IMR-90 (cell line): ENCODE data around the gene MANSC1. TPM values are rescaled to one million over a fixed set of nuclear protein-coding genes. Genes with fewer than 3 reads are reported as not detected.

Source experiments
- ATAC-seq: fragments of 200-7000 bp; cut with Tn5 transposase; 2 replicates; pipeline ENCODE4 v1.9.1; 2020; ENCODE audit warnings: low read depth, mild to moderate bottlenecking, moderate library complexity
- BruUV-seq: library from RNA; stranded (reverse); fragments of 400-500 nt; replicated peaks from 2 replicates; lab custom pipeline; 2021; lab: Mats Ljungman, UMichigan
- CTCF ChIA-PET: fragments of 300-600 bp; formaldehyde crosslinking; extraction: SDS; loops from one replicate; lab custom pipeline; 2021; ENCODE audit warnings: antibody characterized with exemption; lab: Yijun Ruan, JAX
- POLR2A ChIA-PET: fragments of 300-600 bp; sonication (Branson Sonifier 250); formaldehyde crosslinking; loops from one replicate; lab custom pipeline; 2022; ENCODE audit warnings: antibody characterized with exemption; ENCODE audit not compliant: unreplicated experiment; lab: Charles Lee
- DNase-seq: peaks from one replicate; pipeline ENCODE4 v3.0.0; 2013
- H2AFZ ChIP-seq: replicated peaks from 2 replicates; pipeline ENCODE3; 2013; ENCODE audit warnings: low read length, mild to moderate bottlenecking; ENCODE audit not compliant: poor library complexity
- H2AK5ac ChIP-seq: 2 replicates; pipeline ENCODE4 v1.6.1; 2013; ENCODE audit warnings: low read depth, low read length, inconsistent platforms
- H2AK9ac ChIP-seq: replicated peaks from 2 replicates; pipeline ENCODE3; 2013; ENCODE audit warnings: mild to moderate bottlenecking, low read depth, low read length, moderate library complexity; ENCODE audit not compliant: poor library complexity
- H2BK120ac ChIP-seq: 2 replicates; pipeline ENCODE4 v1.6.1; 2013; ENCODE audit warnings: low read depth, low read length, inconsistent platforms
- H2BK15ac ChIP-seq: 3 replicates; pipeline ENCODE4 v1.6.1; 2013; ENCODE audit warnings: low read depth, low read length, inconsistent platforms
- H2BK20ac ChIP-seq: 2 replicates; pipeline ENCODE4 v1.6.1; 2013; ENCODE audit warnings: low read depth, mild to moderate bottlenecking, inconsistent platforms, low read length, moderate library complexity
- H2BK5ac ChIP-seq: 2 replicates; pipeline ENCODE4 v1.6.1; 2013; ENCODE audit warnings: mild to moderate bottlenecking, low read depth, low read length, inconsistent platforms; ENCODE audit not compliant: poor library complexity, severe bottlenecking
- H3K14ac ChIP-seq: replicated peaks from 2 replicates; pipeline ENCODE4 v1.6.1; 2013; ENCODE audit warnings: low read depth, low read length, inconsistent platforms
- H3K18ac ChIP-seq: 2 replicates; pipeline ENCODE4 v1.6.1; 2013; ENCODE audit warnings: low read depth, low read length, control low read depth
- H3K23ac ChIP-seq: 2 replicates; pipeline ENCODE4 v1.6.1; 2013; ENCODE audit warnings: low read depth, low read length, inconsistent platforms
- H3K27ac ChIP-seq: 2 replicates; pipeline ENCODE4 v1.5.1; 2013; ENCODE audit warnings: mild to moderate bottlenecking, control low read depth, low read length; ENCODE audit not compliant: insufficient read depth
- H3K27me3 ChIP-seq: 2 replicates; pipeline ENCODE4 v1.6.1; 2013; ENCODE audit warnings: low read length; ENCODE audit not compliant: control insufficient read depth, insufficient read depth
- H3K36me3 ChIP-seq: 2 replicates; pipeline ENCODE4 v1.6.1; 2013; ENCODE audit warnings: low read length, mixed read lengths; ENCODE audit not compliant: control insufficient read depth, insufficient read depth
- H3K4ac ChIP-seq: 2 replicates; pipeline ENCODE4 v1.6.1; 2013; ENCODE audit warnings: low read depth, low read length, inconsistent platforms
- H3K4me1 ChIP-seq: 2 replicates; pipeline ENCODE4 v1.6.1; 2013; ENCODE audit warnings: low read length, mixed read lengths; ENCODE audit not compliant: control insufficient read depth, insufficient read depth
- H3K4me2 ChIP-seq: 2 replicates; pipeline ENCODE4 v1.6.1; 2013; ENCODE audit warnings: low read depth, mild to moderate bottlenecking, control low read depth, low read length, moderate library complexity
- H3K4me3 ChIP-seq: 2 replicates; pipeline ENCODE4 v1.5.1; 2013; ENCODE audit warnings: low read depth, mild to moderate bottlenecking, control low read depth, low read length, moderate library complexity; ENCODE audit not compliant: insufficient read depth
- H3K56ac ChIP-seq: 2 replicates; pipeline ENCODE4 v1.6.1; 2013; ENCODE audit warnings: low read length, inconsistent platforms; ENCODE audit not compliant: insufficient read depth; ENCODE audit errors: extremely low read depth
- H3K79me1 ChIP-seq, 2 experiments: 2 replicates each; pipeline ENCODE4 v1.6.1; 2013; ENCODE audit warnings: low read length in 2 of 2, inconsistent platforms in 1 of 2, low read depth in 1 of 2
- H3K9ac ChIP-seq: 2 replicates; pipeline ENCODE4 v1.6.1; 2013; ENCODE audit warnings: low read depth, low read length, control low read depth
- H3K9me1 ChIP-seq: 2 replicates; pipeline ENCODE4 v1.6.1; 2013; ENCODE audit warnings: low read length, inconsistent platforms; ENCODE audit not compliant: insufficient read depth
- H3K9me3 ChIP-seq: 2 replicates; pipeline ENCODE4 v1.6.1; 2013; ENCODE audit warnings: low read length; ENCODE audit not compliant: control insufficient read depth, insufficient read depth
- H4K20me1 ChIP-seq: 2 replicates; pipeline ENCODE4 v1.6.1; 2013; ENCODE audit warnings: low read length, inconsistent platforms; ENCODE audit not compliant: insufficient read depth
- H4K5ac ChIP-seq: 2 replicates; pipeline ENCODE4 v1.6.1; 2013; ENCODE audit warnings: mild to moderate bottlenecking, low read depth, low read length, control low read depth
- H4K8ac ChIP-seq, 2 experiments: 2 replicates each; pipeline ENCODE4 v1.6.1; 2013; ENCODE audit warnings: low read depth in 2 of 2, low read length in 2 of 2, control low read depth in 1 of 2, inconsistent platforms in 1 of 2
- H4K91ac ChIP-seq: 2 replicates; pipeline ENCODE4 v1.6.1; 2013; ENCODE audit warnings: low read depth, low read length, inconsistent platforms; ENCODE audit not compliant: insufficient read depth
- RFX5 ChIP-seq: IDR thresholded peaks from 2 replicates; pipeline ENCODE4 v1.8.0; 2012; ENCODE audit warnings: low read depth, mild to moderate bottlenecking, low read length, moderate library complexity
- WGBS, 2 experiments: methylation state at CpG; one replicate each; pipeline versions ENCODE4 v1.1.5 to v1.1.7; 2013; ENCODE audit warnings: missing lambda C conversion rate in 2 of 2; ENCODE audit not compliant: insufficient read length in 1 of 2; ENCODE audit errors: extremely low coverage in 2 of 2; 5-methylcytosine and 5-hydroxymethylcytosine counted together
- dilution Hi-C: fragments of 300-500 bp; cut with HindIII; formaldehyde crosslinking; loops from one replicate; pipeline ENCODE4 v1.14.3; 2018; ENCODE audit warnings: low sequenced_read_pairs; ENCODE audit not compliant: unreplicated experiment
- in situ Hi-C: fragments of 300-500 bp; cut with MboI; formaldehyde crosslinking; loops from 3 replicates; pipeline ENCODE4 v1.14.3; 2019; ENCODE audit warnings: low sequenced_read_pairs, inconsistent platforms, mixed read lengths
- intact Hi-C: fragments of 100-400 bp; cut with micrococcal nuclease; formaldehyde crosslinking; loops from 2 replicates; pipeline ENCODE4 v1.10.0; 2022
- polyA plus RNA-seq, 3 experiments: library from polyadenylated mRNA; depleted of rRNA; stranded (reverse); fragments of >200 nt; gene quantifications; 2 replicates each; pipeline ENCODE4 v1.2.3, GENCODE V29; 2012; ENCODE audit warnings: low replicate concordance in 1 of 3
- total RNA-seq: library from RNA; depleted of rRNA; stranded (reverse); fragments of >200 nt; gene quantifications from 2 replicates; pipeline ENCODE4 v1.2.3, GENCODE V29; 2012

MANSC1 gene
- total and polyA plus RNA-seq, 2 of the 4 experiments (the other 2 are of a cell fraction) = 1.1 to 2.2 TPM

DNA sequence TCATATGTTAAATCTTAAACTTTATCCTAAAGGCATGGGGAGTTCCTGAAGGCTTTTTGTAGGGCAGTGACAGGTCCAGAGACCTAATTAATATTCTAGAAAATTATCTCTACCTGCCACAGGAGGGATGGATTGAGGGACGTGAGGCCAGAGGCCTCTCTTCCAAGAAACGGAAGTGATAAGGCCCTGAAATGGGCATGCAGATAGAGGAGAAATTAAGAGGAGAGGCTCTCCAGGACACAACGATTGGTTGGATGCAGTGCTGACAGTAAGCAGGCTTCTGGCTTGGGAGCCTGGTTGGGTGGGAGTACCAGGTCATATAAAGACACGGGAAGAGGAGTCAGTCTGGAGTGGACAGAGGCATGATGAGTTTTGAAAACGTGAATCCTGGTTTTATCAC, 3.8 kb upstream of the MANSC1 start:
- no peak overlapping the region for H3K4ac ChIP-seq
- no peak overlapping the region for H3K4me3 ChIP-seq
- H3K14ac ChIP-seq = no peak overlapping the region
- no peak for ATAC-seq
- no peak for TF ChIP-seq RFX5
- no peak overlapping the region for H2BK20ac ChIP-seq
- H2AK5ac ChIP-seq = no peak overlapping the region
- intact Hi-C loops = no loop called here
- no peak overlapping the region for H3K27ac ChIP-seq
- no peak overlapping the region for H2AK9ac ChIP-seq
- no peak overlapping the region for H3K23ac ChIP-seq
- no peak overlapping the region for H4K8ac ChIP-seq
- H3K9me3 ChIP-seq = no peaks in the 10 kb centered on the region
- no peaks in the 10 kb centered on the region for H3K27me3 ChIP-seq
- POLR2A ChIA-PET = no interaction called here
- in situ Hi-C loops = no loop called here
- no peaks in the 10 kb centered on the region for H4K20me1 ChIP-seq
- no peak overlapping the region for H2AFZ ChIP-seq
- H3K9me1 ChIP-seq = peaks cover 3% of the 10 kb centered on the region; the same call in 1 of the 2 replicates
- no peak overlapping the region for H2BK5ac ChIP-seq
- 76% methylated on average over 2 of the region's 5 CpGs; no CpG with 5 or more reads in 1 of the 2 experiments for WGBS, 2 experiments
- no peak overlapping the region for H3K18ac ChIP-seq
- no peak overlapping the region for H3K4me2 ChIP-seq
- H3K4me1 ChIP-seq = no peaks in the 10 kb centered on the region; the same call in 1 of the 2 replicates
- CTCF ChIA-PET = no interaction called here
- dilution Hi-C loops = no loop called here
- no peak overlapping the region for H3K9ac ChIP-seq
- no peak overlapping the region for H2BK15ac ChIP-seq
- no TSS peak for BruUV-seq
- DNase-seq = no peak
- H2BK120ac ChIP-seq = no peak overlapping the region
- no peak overlapping the region for H4K5ac ChIP-seq
- peaks cover 13 to 16% of the 10 kb centered on the region in 2 experiments for H3K79me1 ChIP-seq
- H3K56ac ChIP-seq = no peak overlapping the region
- H4K91ac ChIP-seq = no peak overlapping the region
- H3K36me3 ChIP-seq = no peaks in the 10 kb centered on the region
